CD4-positive, alpha-beta T cell (primary cell): ENCODE data around the gene SMAD4. TPM values are rescaled to one million over a fixed set of nuclear protein-coding genes. Genes with fewer than 3 reads are reported as not detected.
A peak's percentile ranks its signal among the peaks of the same experiment; 100 is the strongest.

Experiments used
- ATAC-seq: fragments of 200-7000 bp; cut with Tn5 transposase; one replicate; pipeline ENCODE4 v1.10.0; 2022; ENCODE audit warnings: mild to moderate bottlenecking; ENCODE audit not compliant: poor library complexity
- CTCF ChIA-PET: fragments of 350-600 bp; sonication (Branson Sonifier 250); formaldehyde crosslinking; loops from one replicate; lab custom pipeline; 2021; ENCODE audit warnings: antibody characterized with exemption, inconsistent platforms; lab: Charles Lee
- POLR2A ChIA-PET: fragments of 350-600 bp; sonication (Branson Sonifier 250); formaldehyde crosslinking; loops from one replicate; lab custom pipeline; 2021; ENCODE audit warnings: antibody characterized with exemption, inconsistent platforms; lab: Charles Lee
- DNase-seq, 14 experiments: peaks; one replicate each; pipeline ENCODE4 v3.0.0-alpha.2; 2013 to 2020; ENCODE audit warnings: mixed read lengths in 2 of 14
- H3K27ac ChIP-seq, 2 donors: one replicate each; pipeline versions ENCODE4 v1.5.1 to v1.7.0; 2013; ENCODE audit warnings: low read length in 2 of 2, low read depth in 1 of 2, mild to moderate bottlenecking in 1 of 2
- H3K27me3 ChIP-seq, 2 experiments: 1 replicate in 1 of 2; 2 replicates in 1 of 2; pipeline versions ENCODE4 v1.6.1 to v1.7.0; 2013; ENCODE audit warnings: low read length in 2 of 2, control low read depth in 1 of 2, mild to moderate bottlenecking in 1 of 2, moderate library complexity in 1 of 2; ENCODE audit not compliant: insufficient read depth in 2 of 2, control insufficient read depth in 1 of 2
- H3K36me3 ChIP-seq: one replicate; pipeline ENCODE4 v1.6.1; 2013; ENCODE audit warnings: low read length, control low read depth; ENCODE audit not compliant: insufficient read depth
- H3K4me1 ChIP-seq: one replicate; pipeline ENCODE4 v1.6.1; 2013; ENCODE audit warnings: low read length, control low read depth; ENCODE audit not compliant: insufficient read depth
- H3K4me3 ChIP-seq: one replicate; pipeline ENCODE4 v1.5.1; 2013; ENCODE audit warnings: mild to moderate bottlenecking, low read length, moderate library complexity
- H3K9me3 ChIP-seq, 2 experiments: 1 replicate in 1 of 2; 2 replicates in 1 of 2; pipeline versions ENCODE4 v1.6.1 to v1.7.0; 2013; ENCODE audit warnings: low read length in 2 of 2, mild to moderate bottlenecking in 2 of 2, control low read depth in 1 of 2, moderate library complexity in 1 of 2; ENCODE audit not compliant: control insufficient read depth in 1 of 2, insufficient read depth in 1 of 2
- H3K27ac Mint-ChIP-seq: one replicate; pipeline ENCODE4 v1.8.0; 2020; ENCODE audit warnings: mixed read lengths
- H3K27me3 Mint-ChIP-seq: one replicate; pipeline ENCODE4 v1.8.0; 2021; ENCODE audit warnings: mixed read lengths
- H3K36me3 Mint-ChIP-seq: one replicate; pipeline ENCODE4 v1.8.0; 2021; ENCODE audit warnings: low read depth, mixed read lengths
- H3K4me1 Mint-ChIP-seq: one replicate; pipeline ENCODE4 v1.8.0; 2021; ENCODE audit warnings: low read depth, mixed read lengths
- H3K4me3 Mint-ChIP-seq: one replicate; pipeline ENCODE4 v1.8.0; 2020; ENCODE audit warnings: mild to moderate bottlenecking, mixed read lengths
- H3K9me3 Mint-ChIP-seq: one replicate; pipeline ENCODE4 v1.8.0; 2020; ENCODE audit warnings: mixed read lengths
- CTCF ChIP-seq: fragments of 200-600 bp; IDR thresholded peaks from one replicate; pipeline ENCODE4 v1.8.0; 2022; ENCODE audit warnings: antibody characterized with exemption, mild to moderate bottlenecking
- intact Hi-C, 2 experiments: fragments of 100-400 bp; cut with DNase I in 1 of 2; cut with micrococcal nuclease in 1 of 2; formaldehyde crosslinking; loops; one replicate each; pipeline versions ENCODE4 v1.15.1 to v1.9.0; 2023 to 2025; cut with DNase I, micrococcal nuclease
- total RNA-seq, 174 experiments: library from RNA in 2 of 174; stranded (reverse) in 2 of 174; gene quantifications; one replicate each; pipeline ENCODE4 v1.2.3 and lab custom pipeline; 2021 to 2026

SMAD4 gene
- total RNA-seq, 2 experiments from 2014 or later: 82.0 to 82.9 TPM

GRCh38 chr18:51039138-51040112 is 9.4 kb downstream of the SMAD4 start:
- Histone ChIP-seq H3K27me3 (no peaks in the 10 kb centered on the region), H3K27ac (peak overlapping the region in 1 of 2 donors; percentile 5), H3K4me3 (no peak overlapping the region), H3K9me3 (no peaks in the 10 kb centered on the region), H3K36me3 (no peaks in the 10 kb centered on the region), H3K4me1 (peaks cover 59% of the 10 kb centered on the region)
- intact Hi-C loops: loop anchor here in 1 of 2 experiments (10.0 kb wide), 1 partner anchor 755 kb away; the partner anchor contains the start of genes CXXC1 and MBD1
- peak in 4 of 14 experiments; percentile 11 to 30 (median 25) for DNase-seq
- no peaks in the 10 kb centered on the region for H3K27me3 Mint-ChIP-seq
- H3K4me3 Mint-ChIP-seq: peak overlapping the region; percentile 64
- POLR2A ChIA-PET: interaction anchor here (1.5 to 4.8 kb wide), 2 partner anchors 9 to 72 kb away, joined by 7 to 46 read pairs; partner anchors contain the start of genes ELAC1 and SMAD4
- peak; percentile 69 for ATAC-seq
- H3K9me3 Mint-ChIP-seq: no peaks in the 10 kb centered on the region
- peak overlapping the region; percentile 72 for H3K27ac Mint-ChIP-seq
- H3K4me1 Mint-ChIP-seq: peaks cover 98% of the 10 kb centered on the region
- TF ChIP-seq CTCF: no peak
- CTCF ChIA-PET: interaction anchor here (0.7 kb wide), 1 partner anchor 92 kb away, joined by 3 read pairs; no protein-coding TSS in a partner anchor
- peaks cover 20% of the 10 kb centered on the region for H3K36me3 Mint-ChIP-seq

- peaks cover 42% of the 10 kb centered on the region for H3K4me1 ChIP-seq
- H3K27me3 Mint-ChIP-seq: no peaks in the 10 kb centered on the region
- H3K4me1 Mint-ChIP-seq: peaks cover 95% of the 10 kb centered on the region
- DNase-seq (no peak), ATAC-seq (no peak)
- TF ChIP-seq CTCF: no peak
- H3K9me3 Mint-ChIP-seq: no peaks in the 10 kb centered on the region
- peaks cover 6% of the 10 kb centered on the region for H3K36me3 Mint-ChIP-seq
- H3K4me3 ChIP-seq: no peak overlapping the region
- CTCF ChIA-PET: interaction anchor here (1.0 to 2.1 kb wide), 2 partner anchors 10 kb away, joined by 3 to 5 read pairs; no protein-coding TSS in a partner anchor
- intact Hi-C loops: no loop called here
- H3K9me3 ChIP-seq: no peaks in the 10 kb centered on the region
- no peaks in the 10 kb centered on the region for H3K27me3 ChIP-seq
- H3K27ac ChIP-seq: no peak overlapping the region
- peaks cover under 1% of the 10 kb centered on the region for H3K36me3 ChIP-seq
- POLR2A ChIA-PET: interaction anchor here (0.8 to 4.8 kb wide), 3 partner anchors 11 to 163 kb away, joined by 4 to 46 read pairs (median 5); partner anchors contain the start of genes ME2 and SMAD4
- H3K27ac Mint-ChIP-seq: peak overlapping the region; percentile 72
- peak overlapping the region; percentile 43 for H3K4me3 Mint-ChIP-seq
Measured at GRCh38 chr18:51041677-51042352, 11.8 kb downstream of the SMAD4 start.

DNA sequence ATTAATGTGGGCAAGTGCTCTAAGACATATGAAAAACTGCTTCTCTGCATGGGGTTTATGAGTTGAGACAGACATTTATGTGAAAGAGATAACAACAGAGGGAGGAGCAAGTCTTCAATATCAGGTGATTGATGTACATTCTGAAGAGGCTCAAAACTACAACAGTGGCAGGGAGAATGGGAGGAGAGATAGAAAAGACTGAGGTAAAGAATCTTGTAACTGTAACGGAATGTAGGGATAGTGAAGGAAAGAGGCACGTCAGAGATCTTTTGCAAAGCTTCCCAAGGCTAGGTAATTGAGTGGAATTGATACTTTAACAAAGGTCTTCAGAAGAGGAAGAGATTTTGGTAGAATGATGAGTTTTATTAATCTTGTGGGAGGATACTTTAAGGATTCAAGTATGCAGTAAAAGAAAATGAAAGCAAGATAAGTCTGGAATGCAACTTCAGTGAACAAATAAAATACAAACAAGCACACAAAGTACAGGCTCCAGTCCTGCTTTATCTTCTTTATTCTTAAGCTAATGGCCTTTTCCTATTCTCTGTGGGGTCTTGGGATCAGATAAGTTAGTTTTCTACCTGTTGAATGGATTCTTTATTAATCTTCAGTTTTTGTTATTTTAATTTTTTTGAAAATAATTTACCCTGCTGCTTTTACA is 15.0 kb downstream of the SMAD4 start:
- Mint-ChIP-seq H3K27me3 (no peaks in the 10 kb centered on the region), H3K36me3 (peaks cover 25% of the 10 kb centered on the region), H3K27ac (peak overlapping the region; percentile 72), H3K4me3 (peak overlapping the region; percentile 54), H3K4me1 (peaks cover 79% of the 10 kb centered on the region), H3K9me3 (no peaks in the 10 kb centered on the region)
- intact Hi-C loops: no loop called here
- POLR2A ChIA-PET: interaction anchor here (1.3 kb wide), 1 partner anchor 15 kb away, joined by 6 read pairs; the partner anchor contains the start of gene SMAD4
- H3K4me1 ChIP-seq: peaks cover 25% of the 10 kb centered on the region
- H3K9me3 ChIP-seq: no peaks in the 10 kb centered on the region
- H3K36me3 ChIP-seq: peaks cover 25% of the 10 kb centered on the region
- DNase-seq (no peak), ATAC-seq (no peak)
- CTCF ChIA-PET: no interaction called here
- H3K27ac ChIP-seq: no peak overlapping the region
- no peak overlapping the region for H3K4me3 ChIP-seq
- no peaks in the 10 kb centered on the region for H3K27me3 ChIP-seq
- TF ChIP-seq CTCF: no peak
